DMS53 (cell line): ENCODE data around the gene MAN2A2.

ENCODE experiments used
- DNase-seq: peaks from one replicate; lab custom pipeline; 2025; lab: John Stamatoyannopoulos, UW

Gene MAN2A2

GRCh38 chr15:90960298-90961091, 57.4 kb downstream of the MAN2A2 start:
- DNase-seq = no peak

- no peak for DNase-seq
These were observed 58.9 kb downstream of the MAN2A2 start for GRCh38 chr15:90962021-90962420.

- no peak for DNase-seq
These were observed 63.2 kb downstream of the MAN2A2 start for GRCh38 chr15:90966262-90966661.

- DNase-seq = no peak
These were observed 64.1 kb downstream of the MAN2A2 start for GRCh38 chr15:90967206-90967605.

GRCh38 chr15:90968434-90968833, 65.3 kb downstream of the MAN2A2 start:
- no peak for DNase-seq

GRCh38 chr15:90970274-90970673, 67.2 kb downstream of the MAN2A2 start:
- DNase-seq = no peak

GRCh38 chr15:90972133-90972532, 69.0 kb downstream of the MAN2A2 start:
- DNase-seq = no peak
